ENCODE measurements around the gene IFT122. TPM values are rescaled to one million over a fixed set of nuclear protein-coding genes. Genes with fewer than 3 reads are reported as not detected.

Gene IFT122
- total and polyA plus RNA-seq, 10 donors = 5.2 to 31.3 (median 18.1) TPM

- Histone ChIP-seq H3K4me3 (no peak overlapping the region), H3K27ac (peak overlapping the region in 2 of 8 donors; percentile 1 to 11), H3K9me3 (no peaks in the 10 kb centered on the region), H3K4me1 (peaks cover 11 to 86% (median 49%) of the 10 kb centered on the region in 6 donors), H3K27me3 (replicated peaks in 1 of 7) (no peaks in the 10 kb centered on the region), H3K36me3 (peaks cover 0 to 60% (median 22%) of the 10 kb centered on the region in 6 donors)
- intact Hi-C loops (cut with DNase I; ENCODE audit: low total_unique reads) = no loop called here
- DNase-seq = no peak
- peak in 2 of 3 donors; percentile 23 to 57 for TF ChIP-seq POLR2AphosphoS5 (IDR thresholded peaks at IDR 0.05)
- no peak for TF ChIP-seq POLR2A (IDR thresholded peaks at IDR 0.05)
- 71 to 80% (median 77%) methylated on average over 13 to 18 of the region's 18 CpGs for WGBS, 5 donors
Observed at GRCh38 chr3:129555616-129556357, 115.8 kb downstream of the IFT122 start.

- peaks cover 11 to 91% (median 54%) of the 10 kb centered on the region in 6 donors for H3K4me1 ChIP-seq
- H3K27me3 ChIP-seq (replicated peaks in 1 of 7) = no peaks in the 10 kb centered on the region
- H3K36me3 ChIP-seq = peaks cover 0 to 65% (median 22%) of the 10 kb centered on the region in 6 donors
- TF ChIP-seq POLR2AphosphoS5 (IDR thresholded peaks at IDR 0.05) = no peak
- no peak for TF ChIP-seq POLR2A (IDR thresholded peaks at IDR 0.05)
- TF ChIP-seq CTCF (IDR thresholded peaks at IDR 0.05 in 8 of 11, conservative IDR thresholded peaks at IDR 0.05 in 3 of 11) = no peak
- H3K4me3 ChIP-seq = no peak overlapping the region
- H3K9me3 ChIP-seq = no peaks in the 10 kb centered on the region
- H3K27ac ChIP-seq = peak overlapping the region in 2 of 8 donors; percentile 1 to 11
- intact Hi-C loops (cut with DNase I; ENCODE audit: low total_unique reads) = no loop called here
- 82 to 94% (median 89%) methylated on average over 11 to 15 of the region's 15 CpGs for WGBS, 5 donors
- DNase-seq = no peak
Observed at GRCh38 chr3:129556358-129556695, 116.3 kb downstream of the IFT122 start.

GRCh38 chr3:129556890-129557547 is 117.0 kb downstream of the IFT122 start:
- DNase-seq = no peak
- Histone ChIP-seq H3K27ac (peak overlapping the region in 4 of 8 donors; percentile 2 to 76 (median 42)), H3K4me3 (no peak overlapping the region), H3K9me3 (no peaks in the 10 kb centered on the region), H3K4me1 (peaks cover 15 to 98% (median 61%) of the 10 kb centered on the region in 6 donors), H3K27me3 (replicated peaks in 1 of 7) (no peaks in the 10 kb centered on the region), H3K36me3 (peaks cover 0 to 72% (median 23%) of the 10 kb centered on the region in 6 donors)
- TF ChIP-seq POLR2A (IDR thresholded peaks at IDR 0.05) = no peak
- TF ChIP-seq CTCF (IDR thresholded peaks at IDR 0.05 in 8 of 11, conservative IDR thresholded peaks at IDR 0.05 in 3 of 11) = no peak
- TF ChIP-seq POLR2AphosphoS5 (IDR thresholded peaks at IDR 0.05) = peak in 1 of 3 donors; percentile 48
- 85 to 92% (median 90%) methylated on average over 30 to 31 of the region's 31 CpGs for WGBS, 5 donors
- intact Hi-C loops (cut with DNase I; ENCODE audit: low total_unique reads) = no loop called here

GRCh38 chr3:129557548-129557894 is 117.5 kb downstream of the IFT122 start:
- peak in 1 of 3 donors; percentile 16 for TF ChIP-seq POLR2AphosphoS5 (IDR thresholded peaks at IDR 0.05)
- TF ChIP-seq POLR2A (IDR thresholded peaks at IDR 0.05) = no peak
- Histone ChIP-seq H3K27me3 (replicated peaks in 1 of 7) (no peaks in the 10 kb centered on the region), H3K9me3 (no peaks in the 10 kb centered on the region), H3K36me3 (peaks cover 0 to 77% (median 27%) of the 10 kb centered on the region in 6 donors), H3K4me3 (no peak overlapping the region), H3K4me1 (peaks cover 15 to 100% (median 63%) of the 10 kb centered on the region in 6 donors), H3K27ac (peak overlapping the region in 4 of 8 donors; percentile 70 to 79 (median 75))
- intact Hi-C loops (cut with DNase I; ENCODE audit: low total_unique reads) = no loop called here
- DNase-seq = no peak
- 75 to 89% (median 87%) methylated on average over 11 of the region's 11 CpGs for WGBS, 5 donors

Measured in spleen (tissue), 11 donors.